ENCODE measurements around the gene SLC26A3. TPM values are rescaled to one million over a fixed set of nuclear protein-coding genes. Genes with fewer than 3 reads are reported as not detected.

SLC26A3 gene
- total RNA-seq, 4 donors from 2014 or later = 12.7 TPM; not detected in 3

DNA sequence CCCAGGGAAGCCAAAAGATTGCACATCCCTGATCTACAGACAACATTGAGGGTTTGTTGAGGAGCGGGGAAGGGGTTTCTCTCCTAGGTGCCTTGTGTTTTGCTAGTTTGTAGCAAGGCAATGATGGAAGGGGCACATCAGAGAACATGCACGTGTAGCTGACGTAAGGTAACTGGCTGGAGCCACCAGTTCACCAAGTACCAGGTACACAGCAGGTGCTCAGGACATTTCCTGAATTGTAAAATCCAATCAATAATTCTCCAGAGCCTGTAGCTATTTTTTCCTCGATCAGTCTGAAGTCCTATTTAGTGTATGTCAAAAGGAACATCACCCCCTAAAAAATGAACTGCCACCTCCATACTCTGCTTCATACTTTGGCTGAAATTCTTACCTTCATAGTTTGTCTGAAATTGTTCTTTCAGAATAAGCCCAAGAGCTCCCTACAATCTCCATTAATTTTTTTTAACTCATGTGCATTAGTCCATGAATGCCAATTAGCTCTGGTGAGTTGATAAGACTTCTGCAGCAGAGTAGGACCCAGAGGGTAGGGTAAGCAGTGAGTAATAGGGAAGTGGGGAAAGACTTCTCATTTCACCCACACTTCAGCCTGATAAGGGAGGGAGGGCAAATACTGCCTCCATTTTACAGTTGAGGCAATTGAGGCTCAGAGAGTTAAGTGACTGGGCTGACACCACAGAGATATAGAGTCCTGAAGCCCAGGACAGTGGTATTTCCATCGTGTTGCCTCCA lies 36.0 kb upstream of the SLC26A3 start:
- no peak overlapping the region for H3K4me3 ChIP-seq
- H3K27me3 ChIP-seq = no peaks in the 10 kb centered on the region
- no peaks in the 10 kb centered on the region for H3K9me3 ChIP-seq
- in situ Hi-C loops (cut with MboI; ENCODE audit: low sequenced_read_pairs in 4 of 4) (no loop called here), intact Hi-C loops (cut with DNase I; ENCODE audit: low total_unique reads) (no loop called here)
- no peaks in the 10 kb centered on the region for H3K36me3 ChIP-seq
- DNase-seq (no peak), ATAC-seq (no peak)
- no peak for TF ChIP-seq POLR2A (IDR thresholded peaks at IDR 0.05)
- TF ChIP-seq, protein P1, sequence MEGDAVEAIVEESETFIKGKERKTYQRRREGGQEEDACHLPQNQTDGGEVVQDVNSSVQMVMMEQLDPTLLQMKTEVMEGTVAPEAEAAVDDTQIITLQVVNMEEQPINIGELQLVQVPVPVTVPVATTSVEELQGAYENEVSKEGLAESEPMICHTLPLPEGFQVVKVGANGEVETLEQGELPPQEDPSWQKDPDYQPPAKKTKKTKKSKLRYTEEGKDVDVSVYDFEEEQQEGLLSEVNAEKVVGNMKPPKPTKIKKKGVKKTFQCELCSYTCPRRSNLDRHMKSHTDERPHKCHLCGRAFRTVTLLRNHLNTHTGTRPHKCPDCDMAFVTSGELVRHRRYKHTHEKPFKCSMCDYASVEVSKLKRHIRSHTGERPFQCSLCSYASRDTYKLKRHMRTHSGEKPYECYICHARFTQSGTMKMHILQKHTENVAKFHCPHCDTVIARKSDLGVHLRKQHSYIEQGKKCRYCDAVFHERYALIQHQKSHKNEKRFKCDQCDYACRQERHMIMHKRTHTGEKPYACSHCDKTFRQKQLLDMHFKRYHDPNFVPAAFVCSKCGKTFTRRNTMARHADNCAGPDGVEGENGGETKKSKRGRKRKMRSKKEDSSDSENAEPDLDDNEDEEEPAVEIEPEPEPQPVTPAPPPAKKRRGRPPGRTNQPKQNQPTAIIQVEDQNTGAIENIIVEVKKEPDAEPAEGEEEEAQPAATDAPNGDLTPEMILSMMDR (IDR thresholded peaks at IDR 0.05 in 4 of 5, conservative IDR thresholded peaks at IDR 0.05 in 1 of 5) = no peak
- H3K4me1 ChIP-seq = no peaks in the 10 kb centered on the region
- H3K27ac ChIP-seq = no peak overlapping the region

DNA sequence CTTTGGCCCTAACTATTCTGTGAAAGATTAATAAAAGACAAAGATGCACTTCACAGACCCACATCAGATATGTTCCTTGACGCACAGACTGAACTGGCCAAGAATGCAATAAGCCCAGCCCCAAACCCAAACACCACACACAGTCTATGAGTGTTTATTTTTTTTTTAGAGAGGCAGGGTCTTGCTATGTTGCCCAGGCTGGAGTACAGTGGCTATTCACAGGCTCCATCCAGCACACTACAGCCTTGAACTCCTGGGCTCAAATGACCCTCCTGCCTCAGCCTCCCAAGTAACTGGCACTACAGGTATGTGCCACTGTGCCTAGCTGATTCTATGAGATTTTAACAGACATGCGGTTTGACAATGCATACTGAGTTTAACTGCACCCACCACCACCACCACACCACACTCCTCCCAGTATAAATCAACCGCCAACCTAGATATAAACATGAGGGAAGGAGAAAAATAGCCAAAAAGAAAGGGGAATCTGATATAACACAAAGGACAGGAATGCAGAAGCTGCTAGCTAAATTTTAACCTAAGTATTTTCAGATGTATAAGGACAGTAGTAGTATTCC lies 35.1 kb upstream of the SLC26A3 start:
- in situ Hi-C loops (cut with MboI; ENCODE audit: low sequenced_read_pairs in 4 of 4) = no loop called here
- Histone ChIP-seq H3K9me3 (no peaks in the 10 kb centered on the region), H3K27ac (no peak overlapping the region), H3K36me3 (no peaks in the 10 kb centered on the region), H3K4me1 (no peaks in the 10 kb centered on the region), H3K27me3 (no peaks in the 10 kb centered on the region), H3K4me3 (no peak overlapping the region)
- intact Hi-C loops (cut with DNase I; ENCODE audit: low total_unique reads) = no loop called here
- TF ChIP-seq, protein P1 (IDR thresholded peaks at IDR 0.05 in 4 of 5, conservative IDR thresholded peaks at IDR 0.05 in 1 of 5) = no peak
- no peak for TF ChIP-seq POLR2A (IDR thresholded peaks at IDR 0.05)
- ATAC-seq (no peak), DNase-seq (no peak)

DNA sequence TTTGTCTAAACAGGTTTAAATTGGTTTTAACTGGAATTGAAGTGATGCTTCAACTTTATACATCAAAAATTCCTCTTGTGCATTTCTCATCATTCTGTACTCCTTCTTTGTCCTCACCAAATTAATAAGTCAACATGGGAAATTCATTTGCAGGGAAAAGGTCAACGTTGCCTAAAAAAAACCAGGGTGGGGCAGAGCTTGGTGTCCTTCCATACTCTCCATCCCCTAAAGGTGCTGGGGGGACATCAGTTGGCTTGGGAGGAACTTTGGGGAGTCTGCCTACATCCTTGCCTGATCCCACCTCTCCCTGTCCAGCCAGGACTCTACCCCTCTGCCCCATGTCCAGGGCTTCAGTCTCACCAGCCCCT lies 34.1 kb upstream of the SLC26A3 start:
- no peak for TF ChIP-seq POLR2A (IDR thresholded peaks at IDR 0.05)
- TF ChIP-seq, protein P1 (IDR thresholded peaks at IDR 0.05 in 4 of 5, conservative IDR thresholded peaks at IDR 0.05 in 1 of 5) = no peak
- intact Hi-C loops (cut with DNase I; ENCODE audit: low total_unique reads) (no loop called here), in situ Hi-C loops (cut with MboI; ENCODE audit: low sequenced_read_pairs in 4 of 4) (no loop called here)

DNA sequence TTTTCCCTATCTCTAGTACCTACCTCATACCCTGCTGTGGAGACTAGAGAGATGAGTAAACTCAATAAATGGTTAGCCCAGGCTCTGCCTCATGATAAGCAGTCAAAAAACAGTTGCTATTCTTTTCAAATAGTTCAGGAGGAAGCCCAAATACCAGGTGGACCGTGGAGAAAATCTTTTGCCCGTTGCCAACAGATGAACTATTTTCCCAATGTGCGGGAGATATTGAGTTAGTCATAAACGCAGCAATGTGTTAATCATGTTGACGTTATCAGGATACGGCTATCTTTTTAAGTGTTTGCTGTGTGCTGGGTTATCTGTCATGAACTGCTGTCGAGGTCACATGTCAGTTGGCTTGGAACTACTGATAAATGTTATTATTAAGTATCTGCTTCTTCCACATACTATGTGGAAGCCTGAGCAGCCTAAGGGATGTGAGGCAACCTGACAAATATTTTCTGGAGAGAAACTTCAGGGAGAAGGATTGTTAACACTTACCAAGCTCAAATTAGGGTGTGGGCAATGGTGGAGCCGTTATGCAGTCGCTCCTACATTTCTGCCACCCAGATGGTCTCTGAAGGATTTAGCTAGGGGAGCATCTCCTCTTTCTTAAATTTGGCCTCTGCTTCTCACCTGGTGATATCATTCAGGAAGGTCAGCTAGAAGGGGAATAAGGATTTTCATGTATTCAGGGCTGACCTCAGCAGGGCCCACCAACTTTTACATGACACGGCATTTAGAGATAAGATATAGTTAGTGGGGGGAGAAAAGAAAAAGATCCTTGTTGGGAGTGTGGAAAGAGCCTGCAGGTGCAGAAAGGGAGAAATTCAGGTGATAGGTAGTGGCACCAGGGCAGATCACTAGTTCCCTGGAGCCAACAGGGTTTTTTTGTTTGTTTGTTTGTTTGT lies 33.5 kb upstream of the SLC26A3 start:
- Histone ChIP-seq H3K4me1 (no peaks in the 10 kb centered on the region), H3K36me3 (no peaks in the 10 kb centered on the region), H3K27me3 (no peaks in the 10 kb centered on the region), H3K9me3 (no peaks in the 10 kb centered on the region), H3K27ac (no peak overlapping the region), H3K4me3 (no peak overlapping the region)
- ATAC-seq = no peak
- TF ChIP-seq POLR2A (IDR thresholded peaks at IDR 0.05) = no peak
- TF ChIP-seq, protein P1 (IDR thresholded peaks at IDR 0.05 in 4 of 5, conservative IDR thresholded peaks at IDR 0.05 in 1 of 5) = no peak
- intact Hi-C loops (cut with DNase I; ENCODE audit: low total_unique reads) (no loop called here), in situ Hi-C loops (cut with MboI; ENCODE audit: low sequenced_read_pairs in 4 of 4) (no loop called here)
- no peak for DNase-seq

More for the DNA sequence above, 34.1 kb upstream of the SLC26A3 start:
- Histone ChIP-seq H3K4me3 (no peak overlapping the region), H3K36me3 (no peaks in the 10 kb centered on the region), H3K27me3 (no peaks in the 10 kb centered on the region), H3K9me3 (no peaks in the 10 kb centered on the region), H3K4me1 (no peaks in the 10 kb centered on the region), H3K27ac (no peak overlapping the region)
- DNase-seq (no peak), ATAC-seq (no peak)
